Activated gamma-delta T cell treated with Interleukin-2 at 50 U/mL for 16 hours (primary cell): ENCODE data around the gene PCNX3.

ENCODE experiments used
- DNase-seq: peaks from one replicate; pipeline ENCODE4 v3.0.0-alpha.2; 2020

PCNX3 gene

DNA sequence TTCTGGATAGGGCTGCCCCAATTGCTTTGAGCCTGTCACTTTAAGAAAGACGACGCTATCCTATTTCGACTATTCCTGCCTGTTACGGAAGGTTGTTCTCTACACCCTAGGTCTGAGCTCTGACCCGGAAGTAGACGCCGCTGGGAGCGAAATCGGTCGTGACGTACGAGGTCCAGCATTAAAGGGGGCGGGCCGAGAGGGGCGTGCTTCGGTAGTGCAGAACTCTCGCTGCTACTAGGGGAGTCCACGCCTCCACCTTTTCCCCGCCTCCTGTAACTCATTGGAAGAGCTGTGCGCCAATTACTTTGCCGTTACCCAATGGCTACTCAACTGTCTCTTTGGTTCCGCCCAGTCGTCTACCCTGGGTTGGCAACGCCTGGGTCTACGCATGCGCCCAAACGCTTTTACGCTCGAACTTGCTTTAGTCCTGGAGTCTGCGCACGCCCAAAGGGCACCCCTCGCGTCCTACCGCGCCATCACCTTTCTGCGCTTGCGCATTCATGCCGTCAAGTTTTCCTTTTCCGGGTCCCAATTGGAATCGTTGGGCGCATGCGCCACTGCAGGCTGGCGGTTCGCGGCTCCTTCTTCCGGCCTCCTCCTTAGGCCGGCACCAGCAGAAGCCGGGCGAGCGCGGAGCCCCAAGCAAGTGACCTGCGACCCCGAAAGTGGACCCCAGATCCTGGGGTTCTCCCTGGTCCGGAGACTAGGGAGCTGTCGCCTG lies at the start of gene PCNX3:
TSS of gene PCNX3 (plus strand) at position 548 of the 721 bp plus-strand sequence. CDS start 536 bp downstream, outside the sequence.
- peak; percentile 100 for DNase-seq

- no peak for DNase-seq
Measured at GRCh38 chr11:65569164-65569972, 46.2 kb upstream of the PCNX3 start.

- DNase-seq: peak; percentile 98
Measured at GRCh38 chr11:65569973-65570918, 45.3 kb upstream of the PCNX3 start, which contains the start of gene ZNRD2. Gene ZNRD2, plus strand, starts transcription at chr11:65570477. Its CDS starts 15 bp downstream, at chr11:65570492.

- no peak for DNase-seq
Measured at GRCh38 chr11:65571420-65571819, 44.2 kb upstream of the PCNX3 start.

GRCh38 chr11:65571940-65572339 lies 43.6 kb upstream of the PCNX3 start:
- DNase-seq: no peak

DNA sequence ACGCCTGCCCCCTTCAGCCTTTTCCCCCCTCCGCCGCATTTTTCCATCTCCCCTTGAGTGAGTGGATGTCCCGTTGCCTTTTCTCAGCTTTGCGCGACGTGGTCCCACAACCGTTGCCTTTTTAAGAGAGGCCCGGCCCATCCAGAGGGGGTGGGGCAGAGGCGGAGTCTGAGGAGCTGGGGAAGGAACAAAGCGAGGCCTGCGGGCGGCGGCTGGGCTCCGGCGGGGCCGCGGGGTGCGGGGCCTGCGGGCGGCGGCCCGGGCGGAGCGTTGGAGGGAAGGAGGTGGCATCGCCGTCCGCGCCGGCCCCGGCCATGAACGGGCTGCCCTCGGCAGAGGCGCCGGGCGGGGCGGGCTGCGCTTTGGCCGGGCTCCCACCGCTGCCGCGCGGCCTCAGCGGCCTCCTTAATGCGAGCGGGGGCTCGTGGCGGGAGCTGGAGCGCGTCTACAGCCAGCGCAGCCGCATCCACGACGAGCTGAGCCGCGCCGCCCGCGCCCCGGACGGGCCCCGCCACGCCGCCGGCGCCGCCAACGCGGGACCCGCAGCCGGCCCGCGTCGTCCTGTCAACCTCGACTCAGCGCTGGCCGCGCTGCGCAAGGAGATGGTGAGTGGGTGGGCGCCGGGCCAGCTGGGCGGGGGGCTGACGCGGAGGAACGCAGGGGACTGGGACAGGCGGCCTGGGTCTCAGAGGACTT lies 43.1 kb upstream of the PCNX3 start, which contains the start of gene FAM89B:
TSS of gene FAM89B (plus strand) at position 183 of the 696 bp plus-strand sequence. CDS start at position 315, 132 bp downstream.
- DNase-seq: peak; percentile 90

GRCh38 chr11:65573391-65574079 lies 42.0 kb upstream of the PCNX3 start:
- DNase-seq: no peak

GRCh38 chr11:65574109-65574810 lies 41.3 kb upstream of the PCNX3 start:
- DNase-seq: peak; percentile 78

DNA sequence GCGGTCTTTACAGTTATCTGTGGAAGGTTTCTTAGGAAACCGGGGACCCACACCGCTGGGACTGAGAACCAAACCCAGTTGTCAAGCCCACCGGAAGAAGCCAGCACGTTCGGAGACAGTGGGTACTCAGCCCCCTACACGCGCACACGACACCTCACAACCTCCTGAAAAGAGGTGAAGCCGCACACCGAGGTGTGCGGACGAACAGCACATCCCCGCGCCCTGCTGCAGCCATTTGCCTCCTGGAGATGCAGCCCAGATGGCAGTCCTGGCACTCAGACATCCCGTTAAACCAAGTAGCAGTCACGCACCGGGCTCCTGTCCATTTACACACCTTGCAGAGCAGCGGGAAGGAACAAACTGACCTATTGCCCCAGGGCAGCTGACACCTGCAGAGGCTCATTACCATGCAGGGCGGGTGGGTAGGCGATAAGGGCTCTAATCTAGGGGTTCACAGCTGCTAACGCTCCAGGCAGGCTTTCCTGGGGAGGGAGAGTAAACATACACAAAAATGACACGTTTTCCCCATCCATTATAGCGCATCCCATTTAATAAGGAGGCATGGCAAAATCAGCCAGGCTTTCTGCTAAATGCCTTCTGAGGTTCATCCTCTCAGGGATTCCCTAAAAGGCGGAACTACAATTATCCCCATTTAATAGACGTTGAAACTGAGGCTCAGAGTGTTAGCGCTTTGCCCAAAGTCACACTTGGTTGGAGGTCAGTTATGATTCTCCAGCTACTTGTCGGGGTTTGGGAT lies 40.6 kb upstream of the PCNX3 start:
- DNase-seq: peak; percentile 45

DNA sequence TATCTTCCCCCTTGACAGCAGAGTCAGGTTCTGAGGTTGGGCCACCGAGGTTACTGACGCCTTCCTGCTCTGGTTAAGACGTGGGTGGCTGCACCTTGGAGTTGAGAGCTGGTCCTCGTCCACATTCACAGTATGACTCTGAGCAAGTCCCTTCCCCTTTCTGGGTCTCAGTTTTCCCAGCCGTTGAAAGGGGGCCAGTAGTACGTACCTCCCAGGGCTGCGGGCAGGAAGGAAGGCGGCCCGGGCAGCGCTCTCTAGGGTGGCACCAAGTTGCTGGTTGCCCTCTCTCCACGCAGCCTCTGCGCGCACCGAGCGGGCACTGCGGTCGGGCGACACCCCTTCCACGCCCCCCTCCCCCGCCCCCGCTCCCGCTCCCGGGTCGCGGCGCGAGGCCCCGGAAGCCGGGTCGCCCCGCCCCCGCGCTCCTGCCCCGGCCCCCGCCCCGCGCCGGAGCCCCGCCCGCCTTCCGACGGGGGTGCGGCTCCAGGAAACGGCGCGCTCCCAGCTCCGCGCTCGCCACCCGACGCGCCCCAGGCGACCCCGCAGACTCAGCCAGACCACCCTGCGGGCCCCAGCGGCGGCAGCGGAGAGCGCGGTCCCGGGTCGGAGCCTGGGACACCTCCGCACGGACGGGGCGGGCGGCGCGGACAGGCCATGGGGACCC lies 39.9 kb upstream of the PCNX3 start, which contains the start of gene EHBP1L1:
TSS of gene EHBP1L1 (plus strand) at position 486 of the 664 bp plus-strand sequence. CDS start 250 bp downstream, outside the sequence.
- DNase-seq: peak; percentile 66

DNA sequence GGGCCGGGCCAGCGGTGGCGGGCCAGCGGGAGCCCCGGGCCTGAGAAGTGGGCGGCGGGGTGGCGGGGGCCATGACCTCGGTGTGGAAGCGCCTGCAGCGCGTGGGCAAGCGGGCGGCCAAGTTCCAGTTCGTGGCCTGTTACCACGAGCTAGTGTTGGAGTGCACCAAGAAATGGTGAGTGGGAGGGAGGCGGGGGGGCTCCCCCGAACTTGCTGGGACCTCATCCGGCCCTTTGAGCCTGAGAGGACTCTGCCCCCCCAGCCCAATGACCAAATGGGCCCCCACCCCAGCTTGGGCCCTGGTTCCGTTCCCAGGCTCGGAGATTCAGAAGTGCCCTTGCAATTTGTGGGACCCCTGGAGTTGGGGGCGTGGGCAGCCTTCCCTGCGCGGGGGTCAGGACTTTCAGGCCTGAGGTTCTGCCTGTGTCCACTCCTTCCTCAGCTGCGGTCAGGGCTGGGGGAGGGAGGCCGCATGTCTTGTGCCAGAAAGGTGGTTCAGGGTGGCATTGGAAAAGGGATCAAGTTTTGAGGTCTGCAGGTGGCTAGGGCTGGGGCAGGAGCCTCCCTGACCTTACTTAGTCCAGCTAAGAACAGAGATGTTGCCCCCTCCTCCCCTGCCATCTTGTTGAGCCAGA lies 39.2 kb upstream of the PCNX3 start:
- DNase-seq: no peak

- no peak for DNase-seq
Measured at GRCh38 chr11:65576867-65577755, 38.5 kb upstream of the PCNX3 start.

- DNase-seq: no peak
Measured at GRCh38 chr11:65577756-65578109, 37.8 kb upstream of the PCNX3 start.

DNA sequence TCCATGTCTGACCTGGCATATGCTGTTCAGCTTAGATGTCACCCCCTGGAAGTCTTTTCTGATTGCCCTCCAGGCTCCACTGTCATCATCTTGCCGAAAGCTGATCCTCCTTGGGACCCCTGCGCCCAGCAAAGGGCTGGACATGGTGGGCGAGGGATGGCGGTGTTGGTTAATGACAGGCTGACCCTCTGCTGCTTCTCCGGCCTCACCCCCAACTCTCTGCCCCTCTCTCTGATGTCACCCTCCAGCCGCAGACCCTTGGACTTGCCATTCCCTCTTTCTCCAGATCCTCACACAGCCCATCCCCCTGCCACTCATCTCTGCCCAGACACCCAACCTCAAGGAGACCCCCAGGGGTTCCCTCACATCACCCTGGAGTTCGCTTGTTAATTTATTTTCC lies 37.4 kb upstream of the PCNX3 start:
- no peak for DNase-seq

- no peak for DNase-seq
Measured at GRCh38 chr11:65578667-65579066, 36.9 kb upstream of the PCNX3 start.

DNA sequence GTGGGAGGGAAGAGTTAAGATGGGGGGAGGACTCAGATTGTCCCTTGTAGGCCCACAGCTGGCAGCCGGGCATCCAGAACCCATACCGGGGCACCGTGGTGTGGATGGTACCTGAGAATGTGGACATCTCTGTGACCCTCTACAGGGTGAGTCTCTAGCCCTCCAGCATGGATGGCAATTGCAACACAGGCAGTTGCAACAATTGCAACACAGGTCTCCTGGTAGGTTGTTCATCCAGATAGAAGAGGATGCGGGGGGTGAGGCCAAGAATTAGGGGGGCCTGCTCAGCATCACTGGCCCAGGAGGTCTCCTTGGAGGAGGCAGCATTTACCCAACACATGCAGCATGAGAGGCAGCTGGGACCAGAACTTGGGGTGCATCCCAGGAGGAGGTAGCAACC lies 36.3 kb upstream of the PCNX3 start:
- no peak for DNase-seq

DNA sequence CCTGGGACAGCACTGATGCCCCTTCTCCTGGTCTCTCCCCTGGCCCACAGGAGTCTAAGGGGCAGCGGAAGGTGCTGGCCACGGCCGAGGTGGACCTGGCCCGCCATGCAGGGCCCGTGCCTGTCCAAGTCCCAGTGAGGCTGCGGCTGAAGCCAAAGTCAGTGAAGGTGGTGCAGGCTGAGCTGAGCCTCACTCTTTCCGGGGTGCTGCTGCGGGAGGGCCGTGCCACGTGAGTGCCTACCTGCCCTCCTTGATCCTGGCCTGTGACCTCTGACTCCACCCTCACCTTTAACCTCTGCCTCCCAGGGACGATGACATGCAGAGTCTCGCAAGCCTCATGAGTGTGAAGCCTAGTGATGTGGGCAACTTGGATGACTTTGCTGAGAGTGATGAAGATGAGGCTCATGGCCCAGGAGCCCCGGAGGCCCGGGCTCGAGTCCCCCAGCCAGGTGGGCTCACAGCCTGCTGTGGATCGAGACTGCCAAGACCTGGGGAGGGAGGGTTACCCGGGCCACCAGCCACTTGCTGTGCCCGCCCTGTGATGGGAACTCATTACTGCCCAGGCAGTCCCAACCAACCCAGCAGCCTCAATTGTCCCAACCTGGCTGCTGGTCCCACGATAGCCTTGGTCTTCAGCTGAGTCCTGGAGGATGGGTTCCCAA lies 35.4 kb upstream of the PCNX3 start:
- DNase-seq: no peak
